H7 (cell line): ENCODE data around the gene CIAO3. TPM values are rescaled to one million over a fixed set of nuclear protein-coding genes. Genes with fewer than 3 reads are reported as not detected.
A peak's percentile ranks its signal among the peaks of the same experiment; 100 is the strongest.

Experiments
- DNase-seq: peaks from one replicate; pipeline ENCODE4 v3.0.0; 2012
- H3K27me3 ChIP-seq: 2 replicates; pipeline ENCODE4 v1.6.0; 2011; ENCODE audit warnings: mild to moderate bottlenecking, low read length; ENCODE audit not compliant: control insufficient read depth, insufficient read depth
- H3K36me3 ChIP-seq: replicated peaks from 2 replicates; pipeline ENCODE4 v1.5.1; 2011; ENCODE audit warnings: low read length; ENCODE audit not compliant: control insufficient read depth, insufficient read depth
- H3K4me3 ChIP-seq: 2 replicates; pipeline ENCODE4 v1.5.1; 2011; ENCODE audit warnings: low read depth, mild to moderate bottlenecking, control low read depth, low read length, moderate library complexity; ENCODE audit not compliant: insufficient read depth
- total RNA-seq: library from RNA; depleted of rRNA; stranded (reverse); fragments of >200 nt; shearing (Covaris generic); gene quantifications from 2 replicates; pipeline ENCODE4 v1.2.3, GENCODE V29; 2014

Gene CIAO3
- total RNA-seq, 1 experiment from 2014 or later = 46.1 TPM

DNA sequence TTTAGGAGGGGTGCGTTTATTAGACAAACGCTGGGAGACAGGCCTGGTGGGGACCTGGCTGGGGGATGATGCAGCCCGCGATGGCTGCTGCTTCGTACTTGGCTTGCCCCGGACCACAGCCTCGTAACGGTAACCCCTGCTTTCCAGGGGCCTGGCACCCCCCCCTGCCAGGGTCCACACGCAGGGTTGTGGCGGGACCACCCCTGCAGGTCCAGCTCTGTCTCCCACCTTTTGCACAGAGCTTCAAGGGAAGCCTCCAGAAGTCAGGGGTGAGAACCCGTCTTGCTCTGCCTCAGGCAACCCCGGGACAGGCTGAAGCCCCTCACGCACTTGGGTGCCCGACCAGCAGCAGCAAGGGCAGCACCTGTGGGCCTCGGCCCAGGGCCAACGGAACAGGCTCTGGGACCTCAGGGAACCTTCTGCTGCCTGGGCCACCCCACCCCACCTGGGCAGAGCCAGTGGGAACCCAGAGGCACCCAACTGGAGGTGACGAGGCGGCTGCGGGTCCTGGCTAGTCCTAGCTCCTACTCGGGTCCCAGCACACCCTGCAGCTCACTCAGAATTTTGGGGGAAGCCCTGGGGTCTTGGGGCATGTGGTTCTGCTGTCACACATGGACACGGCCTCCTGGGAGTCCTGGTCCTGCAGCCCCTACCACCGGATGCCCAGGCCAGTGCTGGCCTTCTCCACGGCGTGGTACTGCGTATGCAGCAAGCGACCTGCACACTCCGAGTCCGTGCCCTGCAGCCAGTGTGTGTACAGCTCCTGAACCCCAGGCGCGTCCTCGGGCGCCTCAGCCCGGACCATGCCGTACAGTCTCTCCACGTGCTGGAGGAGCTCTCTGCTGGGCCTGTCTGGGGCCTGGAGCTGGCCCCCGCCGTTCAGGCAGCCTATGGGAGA, 10.8 kb downstream of the CIAO3 start:
- H3K36me3 ChIP-seq = peaks cover 5% of the 10 kb centered on the region
- no peak for DNase-seq
- no peak overlapping the region for H3K4me3 ChIP-seq
- H3K27me3 ChIP-seq = peaks cover 20% of the 10 kb centered on the region

- Histone ChIP-seq H3K27me3 (peaks cover 20% of the 10 kb centered on the region), H3K36me3 (peaks cover 3% of the 10 kb centered on the region), H3K4me3 (peak overlapping the region; percentile 71)
- peak; percentile 85 for DNase-seq
Measured at GRCh38 chr16:728890-729744, 11.7 kb downstream of the CIAO3 start.

- Histone ChIP-seq H3K4me3 (peak overlapping the region; percentile 71), H3K27me3 (peaks cover 20% of the 10 kb centered on the region), H3K36me3 (peaks cover 1% of the 10 kb centered on the region)
- DNase-seq = peak; percentile 95
Measured at GRCh38 chr16:728131-728889, 12.5 kb downstream of the CIAO3 start.

DNA sequence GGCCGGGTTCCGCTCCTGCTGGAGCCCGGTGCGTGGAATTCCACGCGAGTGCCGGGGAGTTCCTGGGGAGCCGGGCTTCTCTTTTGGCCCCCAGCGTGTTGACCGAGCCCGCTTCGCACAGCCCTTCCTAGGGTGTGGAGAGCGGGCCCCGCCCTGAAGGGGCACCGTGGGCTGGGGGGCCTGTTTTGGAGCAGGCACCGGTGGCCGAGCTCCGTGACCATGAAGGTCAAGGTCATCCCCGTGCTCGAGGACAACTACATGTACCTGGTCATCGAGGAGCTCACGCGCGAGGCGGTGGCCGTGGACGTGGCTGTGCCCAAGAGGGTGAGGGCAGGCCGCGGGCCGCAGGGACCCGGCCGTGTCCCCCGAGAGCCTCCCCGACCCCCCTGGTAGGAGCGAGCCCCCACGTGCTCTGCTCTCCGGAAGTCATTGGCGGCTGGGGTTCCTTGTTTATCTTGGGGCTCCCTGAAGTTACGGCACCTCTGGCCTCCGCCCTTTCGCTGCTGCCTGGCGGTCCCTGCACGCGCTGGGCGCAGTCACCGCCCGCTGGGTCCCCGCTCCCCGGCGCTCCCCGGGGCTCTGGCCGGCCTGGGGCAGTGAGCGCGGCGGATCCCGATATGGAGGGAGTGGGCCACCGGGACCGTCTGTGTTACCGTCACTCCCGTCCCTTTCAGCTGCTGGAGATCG, 13.4 kb downstream of the CIAO3 start:
- DNase-seq = peak; percentile 85
- Histone ChIP-seq H3K36me3 (0 out of 2 replicates have a peak, but pooled peaks cover 1% of the 10 kb centered on the region), H3K27me3 (peaks cover 20% of the 10 kb centered on the region), H3K4me3 (peak overlapping the region; percentile 71)

- Histone ChIP-seq H3K36me3 (0 out of 2 replicates have a peak, but pooled peaks cover 1% of the 10 kb centered on the region), H3K4me3 (peak within 1 kb of the TSS; percentile 71), H3K27me3 (peaks cover 20% of the 10 kb centered on the region)
- peak; percentile 98 for DNase-seq
Measured at GRCh38 chr16:726438-727290, 14.1 kb downstream of the CIAO3 start, which contains the start of the genes CCDC78 and HAGHL. CCDC78 (minus strand) TSS chr16:726443; CDS start chr16:726367, 76 bp downstream. HAGHL (plus strand) TSS chr16:727106; CDS start chr16:727510, 404 bp downstream.

DNA sequence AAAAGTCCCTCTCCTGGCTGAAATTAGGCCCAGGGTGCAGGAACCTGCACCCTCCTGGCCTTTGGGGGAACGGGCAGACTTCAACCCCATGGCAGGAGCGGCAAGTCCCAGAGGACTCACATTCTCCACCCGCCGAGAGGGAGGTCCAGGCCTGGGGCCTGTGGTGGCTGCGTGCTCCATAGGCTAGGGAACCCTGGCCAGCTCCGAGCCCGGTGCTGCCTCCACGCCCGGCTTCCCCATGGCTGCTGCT, 14.7 kb downstream of the CIAO3 start:
- Histone ChIP-seq H3K27me3 (peaks cover 20% of the 10 kb centered on the region), H3K36me3 (no peaks in the 10 kb centered on the region), H3K4me3 (peak overlapping the region; percentile 50)
- DNase-seq = peak; percentile 87

- H3K27me3 ChIP-seq = peaks cover 20% of the 10 kb centered on the region
- DNase-seq = no peak
- H3K36me3 ChIP-seq = no peaks in the 10 kb centered on the region
- H3K4me3 ChIP-seq = no peak overlapping the region
Measured at GRCh38 chr16:725463-726187, 15.2 kb downstream of the CIAO3 start.

DNA sequence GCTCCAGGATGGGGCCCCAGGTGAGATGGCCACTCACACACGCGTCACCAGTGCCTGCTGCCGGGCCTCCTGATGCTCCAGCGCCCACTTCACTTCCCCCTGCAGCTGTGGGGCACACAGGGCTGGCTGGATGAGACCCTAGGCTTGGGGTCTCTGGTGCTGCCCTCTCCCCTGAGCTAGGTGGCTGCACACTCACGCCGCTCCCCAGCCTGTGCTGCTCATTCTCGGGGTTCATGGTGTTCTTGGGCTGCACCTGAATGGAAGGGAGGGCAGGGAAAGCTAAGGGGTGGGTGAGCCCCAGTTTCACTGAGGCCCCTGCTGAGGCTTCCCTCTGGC, 15.8 kb downstream of the CIAO3 start:
- no peak for DNase-seq
- Histone ChIP-seq H3K27me3 (peaks cover 18% of the 10 kb centered on the region), H3K4me3 (no peak overlapping the region), H3K36me3 (no peaks in the 10 kb centered on the region)

GRCh38 chr16:724188-725040, 16.4 kb downstream of the CIAO3 start:
- no peak overlapping the region for H3K4me3 ChIP-seq
- H3K27me3 ChIP-seq = peaks cover 18% of the 10 kb centered on the region
- DNase-seq = no peak
- H3K36me3 ChIP-seq = no peaks in the 10 kb centered on the region

DNA sequence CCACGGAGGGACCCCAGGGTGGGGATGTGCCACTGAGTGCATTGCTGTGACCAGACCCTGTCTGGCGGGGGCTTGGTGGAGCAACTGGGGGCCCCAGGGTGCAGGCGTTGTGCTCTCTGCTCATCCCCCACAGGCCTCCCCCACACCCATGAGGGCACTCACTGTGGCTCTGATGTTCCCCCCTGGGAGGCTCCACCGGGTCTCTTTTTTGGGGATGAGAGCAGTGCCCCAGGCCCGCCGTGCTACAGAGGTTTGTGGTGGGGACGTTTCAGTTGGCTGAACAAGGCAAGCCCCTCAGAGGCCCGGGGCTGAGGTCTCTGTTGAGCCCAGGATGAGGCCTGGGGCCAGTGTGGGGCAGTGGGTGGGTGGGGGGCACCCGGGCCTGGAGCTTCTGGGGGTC, 17.1 kb downstream of the CIAO3 start:
- H3K27me3 ChIP-seq = peaks cover 20% of the 10 kb centered on the region
- H3K4me3 ChIP-seq = no peak overlapping the region
- DNase-seq = no peak
- no peaks in the 10 kb centered on the region for H3K36me3 ChIP-seq

- H3K27me3 ChIP-seq = peaks cover 19% of the 10 kb centered on the region
- no peak for DNase-seq
- no peak overlapping the region for H3K4me3 ChIP-seq
- H3K36me3 ChIP-seq = no peaks in the 10 kb centered on the region
Measured at GRCh38 chr16:722835-723633, 17.8 kb downstream of the CIAO3 start.
